ENCODE measurements around the gene HCFC1R1.
"Not testable (repeated sequence)": the region's sequence is repeated elsewhere in the genome, so short reads cannot be mapped to it uniquely, and the experiment has no call there.

The HCFC1R1 gene

DNA sequence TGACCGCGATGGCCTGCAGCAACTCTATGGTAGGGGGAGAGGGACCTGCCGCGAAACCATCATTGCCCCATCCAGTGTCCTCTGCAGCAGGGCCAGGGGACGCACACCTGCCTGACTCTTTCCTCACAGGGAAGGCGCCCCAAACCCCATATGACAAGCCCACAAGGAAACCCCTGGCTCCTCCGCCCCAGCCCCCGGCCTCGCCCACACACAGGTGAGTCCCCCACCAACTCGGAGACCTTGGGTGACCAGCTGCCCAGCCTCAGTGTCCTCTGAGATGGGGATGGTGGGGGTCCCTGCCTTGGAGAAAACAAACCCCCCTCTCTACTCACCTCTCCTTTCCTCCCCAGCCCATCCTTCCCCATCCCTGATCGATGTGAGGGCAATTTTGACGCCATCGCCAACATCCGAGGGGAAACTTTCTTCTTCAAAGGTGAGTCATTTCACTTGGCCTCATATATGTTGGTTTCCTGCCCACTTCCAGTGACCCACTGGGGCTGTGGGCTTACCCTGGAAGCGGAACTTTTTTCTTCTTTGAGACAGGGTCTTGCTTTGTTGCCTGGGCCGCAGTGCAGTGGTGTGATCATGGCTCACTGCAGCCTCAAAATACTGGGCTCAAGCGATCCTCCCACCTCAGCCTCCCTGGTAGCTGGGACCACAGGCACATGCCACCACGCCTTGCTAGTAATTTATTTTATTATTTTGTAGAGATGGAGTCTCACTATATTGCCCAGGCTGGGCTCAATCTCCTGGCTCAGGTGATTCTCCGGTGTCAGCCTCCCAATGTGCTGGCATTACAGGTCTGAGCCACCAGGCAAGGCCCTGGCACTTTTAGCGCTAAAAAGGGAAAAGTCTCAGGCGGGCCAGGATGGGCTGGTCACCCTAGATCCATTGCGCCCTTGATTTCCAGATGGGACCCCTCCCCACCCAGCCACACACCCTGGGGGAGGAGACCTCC, 33.7 kb upstream of the HCFC1R1 start:
- DNase-seq, result no peak

DNA sequence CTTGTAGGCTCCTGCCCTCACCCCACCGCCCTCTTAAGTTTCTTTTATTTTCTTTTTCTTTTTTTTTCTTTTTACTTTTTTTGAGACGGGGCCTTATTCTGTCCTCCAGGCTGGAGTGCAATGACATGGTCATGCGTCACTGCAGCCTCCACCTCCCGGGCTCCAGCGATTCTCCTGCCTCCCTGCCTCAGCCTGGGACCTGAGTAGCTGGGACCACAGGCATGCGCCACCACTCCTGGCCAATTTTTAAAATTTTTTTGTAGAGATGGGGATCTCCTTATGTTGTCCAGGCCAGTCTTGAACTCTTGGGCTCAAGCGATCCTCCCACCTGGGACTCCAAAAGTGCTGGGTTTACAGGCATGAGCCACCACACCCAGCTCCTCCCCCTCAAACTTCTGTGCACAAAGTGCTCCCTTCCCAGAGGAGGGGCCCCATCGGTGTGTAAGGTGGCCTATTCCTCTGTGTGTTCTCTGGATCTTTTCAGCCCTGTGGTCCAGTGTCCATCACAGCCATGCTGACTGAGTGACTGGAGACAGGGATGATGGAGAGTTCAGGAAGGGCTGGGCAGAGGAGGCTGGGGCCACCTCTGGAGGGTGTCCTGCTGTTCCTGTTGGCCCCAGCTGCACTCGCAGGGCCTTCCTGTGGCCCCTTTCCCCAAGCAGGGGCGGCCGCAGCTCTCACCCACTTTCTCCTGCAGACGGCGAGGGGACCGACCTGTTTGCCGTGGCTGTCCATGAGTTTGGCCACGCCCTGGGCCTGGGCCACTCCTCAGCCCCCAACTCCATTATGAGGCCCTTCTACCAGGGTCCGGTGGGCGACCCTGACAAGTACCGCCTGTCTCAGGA, 32.8 kb upstream of the HCFC1R1 start:
- no peak for DNase-seq

DNA sequence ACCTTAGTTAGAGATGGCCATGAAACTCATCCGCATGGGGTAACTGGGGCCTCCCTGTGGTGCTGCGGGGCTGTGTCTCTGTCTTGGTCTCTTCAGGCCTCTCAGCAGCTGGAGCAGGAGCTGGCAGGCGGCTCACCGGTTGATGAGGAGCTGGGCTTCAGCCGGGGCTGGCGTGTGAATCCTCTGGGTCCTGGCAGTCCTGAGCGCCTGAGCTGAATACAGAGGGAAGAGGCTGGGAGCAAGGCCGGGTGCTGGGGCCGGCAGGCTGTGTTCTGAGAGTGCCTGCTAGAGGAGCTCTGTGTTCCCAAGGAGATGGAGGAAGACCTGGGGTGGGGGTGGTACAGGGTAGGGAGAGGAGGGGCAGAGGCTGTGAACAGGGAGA, 32.0 kb upstream of the HCFC1R1 start:
- DNase-seq, result not testable (repeated sequence)

DNA sequence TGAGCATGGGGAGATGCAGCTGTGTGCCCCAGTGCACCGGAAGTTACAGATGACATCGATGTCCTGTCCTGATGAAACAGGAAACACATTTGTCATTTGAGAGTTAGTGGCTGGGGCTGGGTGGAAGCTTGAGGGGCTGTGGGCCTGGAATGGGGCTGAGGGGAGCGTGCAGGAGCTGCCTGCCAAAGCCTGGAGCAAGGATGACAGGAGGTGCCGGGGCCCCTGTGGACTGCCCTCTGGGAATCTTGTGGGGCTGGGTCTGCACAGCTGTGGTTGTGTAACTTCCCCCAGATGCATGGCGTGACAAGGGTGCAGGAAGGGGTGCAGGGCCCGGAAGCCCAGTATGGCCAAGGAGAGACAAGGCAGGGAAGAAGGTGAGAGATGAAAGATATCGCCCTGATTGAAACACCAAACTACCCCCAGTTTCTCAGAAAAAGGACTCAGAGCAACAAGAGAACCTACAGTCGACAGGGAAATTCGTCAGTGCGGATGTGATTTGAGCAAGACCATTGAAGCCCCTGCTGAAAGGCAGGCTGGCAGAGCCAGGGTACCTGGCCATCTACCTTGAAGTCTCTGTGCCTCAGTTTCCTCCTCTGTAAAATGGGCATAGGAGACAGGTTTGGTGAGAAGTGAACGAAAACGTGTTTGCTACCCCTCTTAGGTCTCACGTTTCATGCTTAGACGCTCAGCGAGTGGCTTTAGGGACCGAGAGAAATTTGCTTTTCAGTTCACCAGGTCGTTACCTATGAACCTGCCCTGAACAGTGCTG, 31.4 kb upstream of the HCFC1R1 start:
- no peak for DNase-seq

DNA sequence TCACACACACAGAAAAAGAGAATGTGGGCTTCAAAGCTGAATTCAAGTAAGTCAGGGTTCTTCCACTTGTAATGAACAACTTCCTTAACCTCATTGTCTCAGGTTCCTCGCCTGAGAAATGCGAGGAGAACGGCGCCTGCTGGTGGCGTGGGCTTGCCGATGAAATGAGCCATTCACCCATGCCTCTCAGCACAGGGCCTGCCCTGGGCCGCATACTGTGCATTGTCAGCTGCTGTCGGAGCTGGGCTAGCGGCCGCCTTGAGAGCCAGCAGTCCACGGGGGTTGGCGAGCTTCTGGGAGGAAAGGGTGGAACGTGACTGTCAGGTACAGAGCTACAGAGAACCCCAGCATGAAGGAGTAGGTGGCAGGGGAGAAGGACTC, 29.6 kb upstream of the HCFC1R1 start:
- DNase-seq, result not testable (repeated sequence)

DNA sequence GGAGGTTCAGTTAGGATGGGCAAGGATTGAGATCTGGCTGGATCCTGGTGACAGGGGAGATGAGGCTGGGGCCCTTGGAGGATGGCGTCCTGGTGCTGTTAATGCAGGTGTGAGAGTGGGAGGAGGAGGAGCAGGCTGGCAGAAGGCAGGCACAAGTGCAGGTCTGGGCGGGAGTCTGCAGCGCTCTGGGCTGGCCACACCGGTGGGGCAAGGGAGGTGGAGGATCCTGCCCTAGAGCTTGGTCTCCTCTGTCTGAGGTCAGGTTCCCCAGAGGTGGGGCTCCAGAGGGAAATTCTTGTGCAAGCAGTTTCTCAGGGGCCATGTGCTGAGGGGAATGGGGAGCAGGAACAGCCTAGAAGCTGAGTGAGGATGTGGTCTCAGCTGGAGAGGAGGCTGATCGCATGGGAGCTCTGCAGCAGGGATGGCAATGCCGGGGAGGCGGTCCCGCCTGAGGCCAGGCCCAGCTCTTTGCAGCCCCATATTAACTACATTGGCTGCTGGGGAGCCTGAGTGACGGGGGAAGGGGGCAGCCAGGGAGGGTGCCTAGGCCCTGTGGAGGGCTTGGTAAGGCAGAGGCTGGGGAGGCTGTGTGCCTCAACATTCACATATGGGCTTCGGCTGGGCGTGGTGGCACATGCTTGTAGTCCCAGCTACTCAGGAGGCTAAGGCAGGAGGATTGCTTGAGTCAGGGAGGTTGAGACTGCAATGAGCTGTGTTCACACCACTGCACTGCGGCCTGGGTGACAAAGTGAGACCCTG, 29.0 kb upstream of the HCFC1R1 start:
- not testable (repeated sequence) for DNase-seq

DNA sequence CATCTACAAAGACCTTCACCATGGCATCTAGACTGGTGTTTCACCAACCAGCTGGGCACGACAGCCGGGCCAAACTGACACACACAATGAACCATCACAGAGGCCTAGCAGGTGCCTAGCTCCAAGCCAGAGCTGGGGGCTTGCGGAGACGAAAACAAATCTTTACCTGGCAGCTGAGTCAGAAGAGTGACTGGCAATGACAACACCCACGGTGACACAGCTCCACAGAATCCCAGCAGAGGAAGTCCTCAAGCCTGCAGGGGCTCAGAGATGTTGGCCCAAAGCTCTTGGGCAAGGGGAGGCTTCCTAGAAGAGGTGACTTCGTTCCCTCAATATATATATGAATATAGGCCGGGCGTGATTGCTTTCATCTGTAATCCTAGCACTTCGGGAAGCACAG, 27.8 kb upstream of the HCFC1R1 start:
- DNase-seq, result no peak

DNA sequence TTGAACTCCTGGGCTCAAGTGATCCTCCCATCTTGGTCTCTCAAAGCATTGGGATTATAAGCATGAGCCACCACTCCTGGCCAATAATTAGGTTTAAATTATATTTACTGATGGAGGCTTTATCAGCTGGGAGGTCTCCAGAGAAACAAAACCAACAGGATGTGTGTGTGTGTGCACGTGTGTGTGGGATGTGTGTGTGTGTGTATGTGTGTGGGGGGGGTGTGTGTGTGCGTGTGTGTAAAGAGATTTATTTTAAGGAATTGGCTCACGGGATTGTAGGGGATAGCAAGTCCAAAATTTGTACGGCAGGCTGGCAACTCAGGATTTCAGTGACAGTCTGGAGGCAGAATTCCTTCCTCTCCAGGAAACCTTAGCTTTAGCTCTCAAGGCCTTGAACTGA, 27.3 kb upstream of the HCFC1R1 start:
- DNase-seq, result no peak

DNA sequence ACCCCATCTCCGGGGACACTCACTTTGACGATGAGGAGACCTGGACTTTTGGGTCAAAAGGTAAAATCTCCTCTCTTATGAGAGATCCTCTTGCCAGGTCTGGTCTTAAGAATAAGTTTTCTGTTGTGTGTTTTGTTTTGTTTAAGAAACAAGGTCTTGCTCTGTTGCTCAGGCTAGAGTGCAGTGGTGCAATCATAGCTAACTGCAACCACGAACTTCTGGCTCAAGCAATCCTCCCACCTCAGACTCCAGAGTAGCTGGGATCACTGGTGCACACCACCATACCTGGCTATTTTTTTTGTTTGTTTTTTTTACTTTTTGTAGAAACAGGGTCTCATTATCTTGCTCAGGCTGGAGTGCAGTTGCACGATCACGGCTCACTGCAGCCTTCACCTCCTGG, 26.7 kb upstream of the HCFC1R1 start:
- DNase-seq, result no peak

DNA sequence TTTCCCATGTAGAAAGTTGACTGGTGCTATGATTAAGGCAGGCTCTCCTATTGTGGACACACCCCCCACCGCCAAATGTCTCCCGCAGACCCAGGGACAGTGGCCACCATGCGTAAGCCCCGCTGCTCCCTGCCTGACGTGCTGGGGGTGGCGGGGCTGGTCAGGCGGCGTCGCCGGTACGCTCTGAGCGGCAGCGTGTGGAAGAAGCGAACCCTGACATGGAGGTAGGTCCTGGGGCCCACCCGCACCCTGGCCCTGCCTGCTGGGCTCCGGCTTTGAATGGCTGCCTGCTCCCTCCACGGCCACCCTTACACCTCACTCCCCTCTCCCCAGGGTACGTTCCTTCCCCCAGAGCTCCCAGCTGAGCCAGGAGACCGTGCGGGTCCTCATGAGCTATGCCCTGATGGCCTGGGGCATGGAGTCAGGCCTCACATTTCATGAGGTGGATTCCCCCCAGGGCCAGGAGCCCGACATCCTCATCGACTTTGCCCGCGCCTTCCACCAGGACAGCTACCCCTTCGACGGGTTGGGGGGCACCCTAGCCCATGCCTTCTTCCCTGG, 26.3 kb upstream of the HCFC1R1 start:
- no peak for DNase-seq

DNA sequence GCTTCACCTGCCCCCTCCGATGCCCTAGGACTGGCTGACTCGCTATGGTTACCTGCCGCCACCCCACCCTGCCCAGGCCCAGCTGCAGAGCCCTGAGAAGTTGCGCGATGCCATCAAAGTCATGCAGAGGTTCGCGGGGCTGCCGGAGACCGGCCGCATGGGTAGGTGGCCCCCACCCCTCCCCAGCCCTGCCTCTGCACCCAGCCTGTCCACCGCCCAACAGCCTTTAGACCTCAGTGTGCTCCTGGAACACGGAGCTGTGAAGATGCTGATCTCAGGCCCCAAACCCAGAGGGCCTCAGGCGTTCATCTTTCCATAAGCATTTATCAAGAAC, 23.6 kb upstream of the HCFC1R1 start:
- no peak for DNase-seq

DNA sequence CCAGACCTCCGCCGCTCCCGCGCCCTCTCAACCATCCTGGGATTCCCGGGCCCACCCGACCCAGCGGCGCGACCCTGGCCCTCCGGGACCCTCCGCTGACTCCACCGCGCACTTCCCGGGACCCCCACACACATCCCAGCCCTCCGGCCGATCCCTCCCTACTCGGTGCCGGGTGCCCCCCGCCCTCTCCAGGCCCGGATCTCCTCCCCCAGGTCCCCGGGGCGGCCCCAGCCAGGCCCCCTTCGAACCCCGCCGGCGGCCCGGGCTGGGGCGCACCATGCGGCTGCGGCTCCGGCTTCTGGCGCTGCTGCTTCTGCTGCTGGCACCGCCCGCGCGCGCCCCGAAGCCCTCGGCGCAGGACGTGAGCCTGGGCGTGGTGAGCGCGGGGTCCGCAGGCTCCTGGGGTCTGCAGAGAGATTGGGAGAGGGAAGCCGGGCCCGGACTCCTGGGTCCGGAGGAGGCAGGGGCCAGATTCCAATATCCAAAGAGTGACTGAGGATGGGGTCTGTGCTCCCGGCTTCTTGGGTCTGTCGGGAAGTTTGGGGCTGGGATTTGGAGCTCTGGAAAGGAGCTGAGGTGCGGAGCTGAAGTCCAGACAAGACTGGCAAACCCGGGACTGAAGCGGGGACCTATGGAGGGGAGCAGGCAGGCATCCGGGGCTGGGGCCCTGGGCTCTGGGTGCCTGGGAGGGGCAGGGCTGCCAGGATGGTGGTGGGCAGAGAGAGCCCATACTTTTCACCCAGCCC, 23.1 kb upstream of the HCFC1R1 start:
- DNase-seq, result no peak

DNA sequence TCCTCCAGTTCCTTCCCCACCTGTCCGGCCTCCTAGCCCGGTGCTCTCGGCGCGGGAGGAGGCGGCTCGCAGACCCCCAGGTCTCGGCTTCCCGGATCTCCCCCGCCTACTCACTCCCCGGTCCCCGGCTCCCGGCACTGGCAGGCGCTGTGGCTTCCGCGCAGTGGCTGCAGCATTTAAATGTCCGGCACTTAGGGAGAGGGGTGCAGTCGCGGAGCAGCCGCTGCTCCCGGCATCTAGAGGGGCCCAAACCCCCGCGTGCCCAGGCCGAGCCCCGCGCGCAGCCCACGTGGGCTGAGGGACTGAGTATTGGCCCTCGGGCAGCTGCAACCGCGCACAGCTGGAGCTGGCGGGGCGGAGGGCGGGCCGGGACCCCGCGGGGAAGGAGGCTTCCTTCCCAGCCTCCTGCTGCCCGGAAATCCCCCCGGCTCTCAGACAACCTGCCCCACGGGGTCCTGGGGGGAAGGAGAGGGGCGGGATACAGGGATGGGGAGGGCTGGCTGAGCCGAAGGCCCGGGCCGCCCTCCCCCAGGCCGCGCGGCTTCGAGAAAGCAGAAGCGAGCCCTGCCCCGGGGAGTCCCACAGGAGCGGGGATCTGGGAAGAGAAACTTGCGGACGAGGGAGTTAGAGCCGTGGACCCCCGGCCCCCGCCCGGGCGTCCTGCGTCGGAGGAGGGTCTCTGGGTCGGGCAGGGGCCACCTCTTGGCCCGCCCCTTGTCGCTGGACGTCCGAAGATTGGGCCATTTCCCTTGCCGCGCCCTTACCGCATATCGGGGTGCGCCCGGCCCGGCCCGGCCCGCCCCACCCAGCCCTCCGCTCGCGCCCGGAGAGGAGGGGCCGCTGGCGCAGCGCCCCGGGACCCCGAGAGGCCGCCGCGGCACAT, 22.3 kb upstream of the HCFC1R1 start, which contains the start of gene MMP25:
TSS of gene MMP25 (plus strand) at position 804 of the 883 bp plus-strand sequence. CDS start 357 bp downstream, outside the sequence.
- DNase-seq, result no peak

DNA sequence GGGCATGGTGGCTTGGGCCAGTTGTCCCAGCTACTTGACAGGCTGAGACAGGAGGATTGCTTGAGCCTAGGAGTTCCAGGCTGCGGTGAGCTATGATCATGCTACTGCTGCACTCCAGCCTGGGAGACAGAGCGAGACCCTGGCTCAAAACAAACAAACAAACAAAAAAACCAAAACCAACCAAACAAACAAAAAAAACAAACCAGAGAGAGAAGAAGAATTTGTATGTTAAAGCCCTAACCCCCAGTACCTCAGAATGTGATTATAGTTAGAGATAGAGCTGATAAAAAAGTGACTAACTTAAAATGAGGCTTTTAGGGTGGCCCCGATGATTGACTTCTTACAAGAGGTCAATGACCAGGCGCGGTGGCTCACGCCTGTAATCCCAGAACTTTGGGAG, 21.0 kb upstream of the HCFC1R1 start:
- DNase-seq, result no peak

DNA sequence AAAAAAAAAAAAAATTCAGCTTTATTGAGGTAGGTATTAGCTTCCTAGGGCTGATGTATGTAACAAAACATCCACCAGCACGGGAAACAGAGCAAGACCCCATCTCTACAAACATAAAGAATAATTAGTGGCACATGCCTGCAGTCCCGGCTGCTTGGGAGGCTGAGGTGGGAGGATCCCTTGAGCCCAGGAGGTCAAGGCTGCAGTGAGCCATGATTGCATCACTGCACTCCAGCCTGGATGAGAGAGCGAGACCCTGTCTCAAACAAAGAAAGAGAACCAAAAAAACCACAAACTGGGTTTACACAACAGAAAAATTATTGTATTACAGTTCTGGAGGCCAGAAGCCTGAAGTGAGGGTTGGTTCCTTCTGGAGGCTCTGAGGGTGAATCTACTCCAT, 18.6 kb upstream of the HCFC1R1 start:
- no peak for DNase-seq

DNA sequence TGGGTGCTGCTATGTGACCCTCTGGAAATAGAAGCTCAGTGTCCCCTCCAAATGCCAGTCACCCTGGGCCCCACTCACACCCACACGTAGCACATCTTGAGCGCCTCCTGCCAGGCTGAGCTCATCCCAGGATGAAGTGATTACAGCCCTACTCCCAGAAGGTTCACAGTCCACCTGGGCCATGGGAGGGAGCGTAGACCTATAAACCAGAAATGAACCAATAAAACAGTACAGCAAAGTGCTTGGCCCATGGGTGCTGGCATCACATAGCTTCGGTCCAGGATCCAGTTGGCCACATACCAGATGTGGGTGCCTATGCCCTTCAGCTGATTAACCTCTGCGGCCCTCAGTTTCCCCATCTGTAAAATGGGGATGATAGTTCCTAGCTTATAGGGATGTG, 15.2 kb upstream of the HCFC1R1 start:
- no peak for DNase-seq

DNA sequence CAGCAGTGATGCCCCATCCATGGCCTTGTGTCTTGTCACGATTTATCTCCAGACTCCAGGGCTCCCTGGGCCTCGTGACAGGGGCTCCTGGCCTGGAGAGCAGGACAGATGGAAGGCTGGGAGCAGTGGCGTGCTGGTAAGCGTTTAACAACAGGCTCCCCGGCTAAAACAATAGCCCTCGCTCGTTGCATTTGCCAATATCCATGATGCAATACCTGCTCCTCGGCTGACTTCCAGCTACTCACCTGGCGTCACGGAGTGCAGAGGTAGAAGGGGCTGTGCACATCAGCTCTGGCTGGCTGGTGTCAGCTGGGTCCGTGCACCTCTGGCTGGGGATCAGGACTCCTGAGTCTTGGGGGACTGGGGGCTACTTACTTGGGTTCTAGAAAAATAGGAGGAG, 14.5 kb upstream of the HCFC1R1 start:
- DNase-seq, result no peak

DNA sequence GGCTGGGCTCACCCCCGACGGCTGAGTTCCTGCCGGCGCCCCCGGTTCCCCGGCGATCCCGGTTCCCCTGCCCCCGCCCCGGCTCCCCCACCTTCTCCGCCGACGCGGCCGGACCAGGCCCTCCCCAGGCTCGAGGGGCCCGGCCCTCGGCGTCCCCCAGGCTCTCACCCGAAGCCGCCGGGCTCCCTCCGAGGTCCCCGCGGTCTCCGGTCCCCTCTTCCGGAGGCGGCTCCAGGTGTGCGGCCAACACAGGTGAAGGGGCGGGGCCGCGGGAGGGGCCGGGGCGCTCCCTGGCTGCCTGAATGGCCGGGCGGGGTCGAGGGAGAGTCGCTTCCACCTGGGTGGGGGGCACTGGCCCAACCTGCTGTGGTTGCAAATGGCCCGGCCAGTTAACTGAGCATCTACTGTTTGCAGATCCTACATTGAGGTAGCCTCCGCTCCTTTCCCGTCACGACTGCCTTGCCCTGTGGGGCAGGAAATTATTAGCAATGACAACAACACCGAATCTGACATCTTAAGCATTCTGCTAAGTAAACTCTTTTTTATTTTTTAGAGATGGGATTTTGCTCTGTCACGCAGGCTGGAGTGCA, 13.1 kb upstream of the HCFC1R1 start, which contains the start of gene BICDL2:
TSS of gene BICDL2 (minus strand) at position 219 of the 590 bp plus-strand sequence. CDS start 1,448 bp downstream, outside the sequence.
- no peak for DNase-seq

DNA sequence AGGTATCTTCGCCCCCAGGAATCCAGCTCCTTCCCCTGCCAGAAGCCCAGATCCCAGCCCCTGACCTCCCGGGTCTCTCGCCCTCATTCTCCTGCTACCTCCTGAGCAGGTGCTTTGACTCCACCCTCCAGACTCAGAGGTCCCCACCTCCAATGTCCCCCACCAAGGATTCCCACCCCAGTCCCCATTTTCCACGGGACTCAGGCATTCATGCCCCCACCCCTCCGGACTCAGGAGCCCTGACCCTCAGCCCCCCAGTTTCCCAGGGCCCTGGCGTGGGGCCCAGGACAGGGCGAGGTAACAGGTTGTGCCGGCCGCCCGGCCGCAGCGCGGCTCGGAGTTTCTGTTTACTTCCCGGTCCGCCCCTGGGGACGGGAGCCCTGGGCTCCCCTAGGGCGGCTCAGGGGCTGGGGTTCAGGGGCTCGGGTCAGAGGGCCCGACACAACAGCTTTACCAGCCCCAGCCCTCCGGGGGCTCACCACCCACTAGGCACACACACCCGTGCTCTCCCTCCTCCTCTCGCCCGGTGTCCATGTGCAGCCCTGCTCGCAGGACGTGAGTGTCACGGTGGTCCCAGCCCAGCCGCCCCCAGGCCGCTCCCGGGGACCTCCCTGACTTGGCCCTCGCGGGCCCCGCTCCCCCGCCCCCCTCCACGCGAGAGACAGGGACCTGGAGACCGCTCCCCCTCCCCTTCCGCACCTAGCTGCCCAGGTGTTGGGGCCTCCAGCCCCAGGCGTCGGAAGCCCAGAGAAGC, 12.4 kb upstream of the HCFC1R1 start:
- no peak for DNase-seq
